WERI-Rb-1 (cell line): ENCODE results near the gene UBE2G2.

Experiments used
- DNase-seq: peaks from one replicate; pipeline ENCODE4 v3.0.0-alpha.2; 2020
- H3K27ac ChIP-seq: fragments of 250-450 bp; sonication (Bioruptor Pico); 2 replicates; pipeline ENCODE4 v1.5.1; 2020; ENCODE audit warnings: mild to moderate bottlenecking, moderate library complexity
- H3K27me3 ChIP-seq: fragments of 250-450 bp; sonication (Bioruptor Pico); 2 replicates; pipeline ENCODE4 v1.5.1; 2021; ENCODE audit warnings: mild to moderate bottlenecking, low read depth, moderate library complexity; ENCODE audit not compliant: insufficient read depth, severe bottlenecking
- H3K36me3 ChIP-seq: fragments of 250-450 bp; sonication (Bioruptor Pico); 2 replicates; pipeline ENCODE4 v1.5.1; 2020; ENCODE audit warnings: mild to moderate bottlenecking, moderate library complexity
- H3K4me3 ChIP-seq: 2 replicates; pipeline ENCODE4 v1.5.1; 2011; ENCODE audit warnings: low read depth, mild to moderate bottlenecking, control low read depth, low read length
- H3K9me3 ChIP-seq: fragments of 250-450 bp; sonication (Bioruptor Pico); 2 replicates; pipeline ENCODE4 v1.5.1; 2021; ENCODE audit warnings: mild to moderate bottlenecking, moderate library complexity; ENCODE audit not compliant: severe bottlenecking
- TF ChIP-seq, protein P1 (sequence below): IDR thresholded peaks from 2 replicates; pipeline ENCODE4 v1.5.1; 2011; ENCODE audit warnings: low read depth, mild to moderate bottlenecking, control low read depth, inconsistent platforms, low read length

Gene UBE2G2

DNA sequence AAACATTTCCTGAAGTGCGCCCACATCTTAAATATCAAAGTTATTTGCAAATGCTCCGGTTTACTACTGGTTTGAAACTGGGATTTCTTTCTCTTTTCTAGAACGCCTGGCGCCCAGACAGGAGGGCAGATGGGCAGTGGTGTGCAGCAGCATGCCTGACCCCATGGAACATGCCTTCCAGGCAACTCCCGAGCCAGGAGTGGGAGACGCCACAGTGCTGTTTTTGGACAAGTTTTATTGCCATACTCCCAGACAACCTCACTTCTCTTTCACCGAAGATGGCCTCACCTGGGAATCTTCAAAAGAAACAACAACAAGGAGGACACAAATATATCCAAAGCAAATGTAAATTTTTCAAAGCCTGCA lies 21.5 kb downstream of the UBE2G2 start:
- TF ChIP-seq, protein P1, sequence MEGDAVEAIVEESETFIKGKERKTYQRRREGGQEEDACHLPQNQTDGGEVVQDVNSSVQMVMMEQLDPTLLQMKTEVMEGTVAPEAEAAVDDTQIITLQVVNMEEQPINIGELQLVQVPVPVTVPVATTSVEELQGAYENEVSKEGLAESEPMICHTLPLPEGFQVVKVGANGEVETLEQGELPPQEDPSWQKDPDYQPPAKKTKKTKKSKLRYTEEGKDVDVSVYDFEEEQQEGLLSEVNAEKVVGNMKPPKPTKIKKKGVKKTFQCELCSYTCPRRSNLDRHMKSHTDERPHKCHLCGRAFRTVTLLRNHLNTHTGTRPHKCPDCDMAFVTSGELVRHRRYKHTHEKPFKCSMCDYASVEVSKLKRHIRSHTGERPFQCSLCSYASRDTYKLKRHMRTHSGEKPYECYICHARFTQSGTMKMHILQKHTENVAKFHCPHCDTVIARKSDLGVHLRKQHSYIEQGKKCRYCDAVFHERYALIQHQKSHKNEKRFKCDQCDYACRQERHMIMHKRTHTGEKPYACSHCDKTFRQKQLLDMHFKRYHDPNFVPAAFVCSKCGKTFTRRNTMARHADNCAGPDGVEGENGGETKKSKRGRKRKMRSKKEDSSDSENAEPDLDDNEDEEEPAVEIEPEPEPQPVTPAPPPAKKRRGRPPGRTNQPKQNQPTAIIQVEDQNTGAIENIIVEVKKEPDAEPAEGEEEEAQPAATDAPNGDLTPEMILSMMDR, result no peak
- no peaks in the 10 kb centered on the region for H3K27me3 ChIP-seq
- H3K9me3 ChIP-seq, result no peaks in the 10 kb centered on the region
- no peak overlapping the region for H3K4me3 ChIP-seq
- no peak for DNase-seq
- no peak overlapping the region for H3K27ac ChIP-seq
- peaks cover 46% of the 10 kb centered on the region for H3K36me3 ChIP-seq

DNA sequence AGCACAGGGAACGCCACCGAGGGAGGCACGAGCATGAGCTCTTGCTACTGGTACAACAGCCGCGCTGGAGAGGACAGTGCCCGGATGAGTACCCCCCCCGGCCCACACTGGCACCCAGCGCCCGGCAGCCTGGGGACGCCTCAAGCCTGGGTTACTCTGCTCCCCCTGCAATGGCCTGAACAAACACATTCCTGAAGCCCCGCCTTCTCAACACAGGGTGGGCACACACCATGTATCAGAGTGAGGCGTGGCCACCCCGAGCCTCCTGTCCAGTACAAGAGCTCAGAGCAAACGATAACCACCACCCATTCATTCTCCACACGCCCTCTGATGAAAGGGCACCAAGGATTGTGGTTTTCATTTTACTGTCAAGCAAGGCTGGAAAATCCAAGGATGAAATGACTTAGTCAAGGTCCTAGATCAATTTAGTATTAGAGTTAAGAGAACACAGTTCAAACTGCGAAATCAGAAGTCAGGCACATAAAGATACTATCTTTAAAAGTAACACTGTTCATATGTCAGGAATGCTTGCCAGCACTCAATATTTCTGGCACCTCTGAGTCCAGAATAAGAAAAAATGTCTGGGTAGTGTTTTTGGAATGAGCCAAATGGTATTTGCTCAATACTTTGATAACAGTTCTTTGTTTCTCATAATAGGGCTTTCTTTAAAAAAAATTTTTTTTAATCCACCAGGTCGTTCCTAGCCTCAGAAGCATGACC lies 22.0 kb downstream of the UBE2G2 start:
- Histone ChIP-seq H3K4me3 (no peak overlapping the region), H3K27me3 (no peaks in the 10 kb centered on the region), H3K27ac (no peak overlapping the region), H3K36me3 (peaks cover 51% of the 10 kb centered on the region), H3K9me3 (no peaks in the 10 kb centered on the region)
- TF ChIP-seq, protein P1, result no peak
- DNase-seq, result no peak

DNA sequence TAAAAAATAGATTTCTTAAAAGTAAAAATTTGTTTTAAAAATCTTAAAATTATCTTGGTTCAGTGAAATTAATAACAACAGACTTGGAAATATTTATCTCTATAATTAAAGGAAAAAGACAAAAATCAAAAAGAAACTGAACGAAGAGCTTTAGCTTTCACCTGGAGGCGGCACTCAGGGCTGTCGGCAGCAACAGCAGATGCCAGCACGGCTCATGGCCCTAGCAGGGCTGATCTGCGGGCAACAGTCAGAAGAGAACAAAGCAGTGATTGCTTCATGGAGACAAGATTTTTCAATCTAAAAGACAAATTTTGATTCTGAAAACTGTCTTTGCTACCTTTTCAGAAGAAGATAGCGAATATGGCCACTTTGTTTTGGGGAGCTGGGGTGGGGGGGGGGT lies 22.6 kb downstream of the UBE2G2 start:
- no peak for DNase-seq
- Histone ChIP-seq H3K9me3 (no peaks in the 10 kb centered on the region), H3K36me3 (peaks cover 52% of the 10 kb centered on the region), H3K4me3 (no peak overlapping the region), H3K27ac (no peak overlapping the region), H3K27me3 (no peaks in the 10 kb centered on the region)
- TF ChIP-seq, protein P1, result no peak

DNA sequence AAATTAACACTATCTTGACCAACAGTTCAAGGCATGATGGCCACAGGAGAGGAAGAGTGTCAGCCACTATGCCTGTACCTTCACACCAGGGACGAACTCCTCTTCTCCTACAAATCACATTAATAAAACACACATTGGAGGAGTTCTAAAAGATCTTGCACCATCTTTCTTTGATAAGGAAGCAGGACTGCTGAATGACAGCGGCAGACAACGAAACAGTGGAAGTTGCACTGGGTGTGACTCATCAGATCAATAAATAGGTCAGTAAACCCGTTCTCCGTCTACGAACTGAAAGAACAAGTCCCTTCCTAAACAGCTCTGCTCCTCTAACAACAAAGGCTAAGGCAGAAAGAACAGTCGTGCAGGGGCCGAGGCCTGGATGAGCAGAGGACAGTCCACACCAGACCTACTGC lies 23.1 kb downstream of the UBE2G2 start:
- Histone ChIP-seq H3K4me3 (no peak overlapping the region), H3K9me3 (no peaks in the 10 kb centered on the region), H3K27me3 (no peaks in the 10 kb centered on the region), H3K27ac (no peak overlapping the region), H3K36me3 (peaks cover 54% of the 10 kb centered on the region)
- TF ChIP-seq, protein P1, result no peak
- no peak for DNase-seq

DNA sequence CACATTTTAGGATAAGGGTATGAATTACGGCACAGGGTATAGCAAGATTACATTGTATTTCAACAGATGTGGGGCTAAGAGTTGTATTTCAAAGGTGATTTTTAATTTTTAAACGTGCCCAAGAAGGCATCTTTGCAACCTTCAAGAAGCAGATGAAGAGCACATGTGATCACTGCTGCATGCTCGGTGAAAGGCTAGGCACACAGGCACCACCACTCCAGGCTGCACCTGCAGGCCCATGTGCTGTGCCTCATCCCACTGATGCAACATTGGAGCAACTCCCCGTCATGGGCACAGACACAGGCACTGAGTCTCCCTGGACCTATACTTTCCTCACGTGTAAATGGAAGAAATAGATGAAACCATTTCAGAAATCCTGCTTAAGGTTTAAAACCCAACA lies 23.5 kb downstream of the UBE2G2 start:
- no peak for DNase-seq
- Histone ChIP-seq H3K4me3 (no peak overlapping the region), H3K9me3 (no peaks in the 10 kb centered on the region), H3K27ac (no peak overlapping the region), H3K36me3 (peaks cover 58% of the 10 kb centered on the region), H3K27me3 (no peaks in the 10 kb centered on the region)
- TF ChIP-seq, protein P1, result no peak

DNA sequence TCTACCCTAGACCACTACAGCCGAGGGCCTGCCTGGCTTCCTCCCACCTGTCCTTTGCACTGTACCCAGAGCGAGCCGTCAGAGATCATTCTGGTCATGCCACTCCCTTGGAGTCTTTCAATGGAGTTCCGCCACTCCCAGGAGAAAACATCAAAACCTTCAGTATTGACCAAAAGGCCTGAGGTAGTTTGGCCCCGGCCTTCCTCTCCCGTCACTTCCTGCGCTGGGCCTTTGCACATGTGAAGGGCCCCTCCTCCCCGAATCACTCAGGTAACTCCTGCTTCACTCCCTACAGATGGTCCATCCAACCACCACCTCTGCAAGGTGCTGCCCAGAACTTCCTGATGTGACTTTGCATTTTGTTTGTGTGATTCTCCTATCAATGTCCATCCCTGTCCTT lies 26.6 kb downstream of the UBE2G2 start:
- Histone ChIP-seq H3K4me3 (no peak overlapping the region), H3K27ac (no peak overlapping the region), H3K36me3 (peaks cover 81% of the 10 kb centered on the region), H3K27me3 (no peaks in the 10 kb centered on the region), H3K9me3 (no peaks in the 10 kb centered on the region)
- DNase-seq, result no peak
- TF ChIP-seq, protein P1, result no peak
